ENCODE results near the gene DLGAP3. TPM values are rescaled to one million over a fixed set of nuclear protein-coding genes. Genes with fewer than 3 reads are reported as not detected.

Gene DLGAP3
- total and polyA plus RNA-seq, 2 of the 13 experiments (the other 11 are each of a cell fraction or from before 2014, with no cell fraction given) = 0.03 to 0.04 TPM

GRCh38 chr1:34865981-34866761 lies 63.3 kb downstream of the DLGAP3 start (continued):
- TF ChIP-seq HMG20A (CRISPR knock-in tag; IDR thresholded peaks at IDR 0.05; ENCODE audit: borderline replicate concordance) (no peak), SYNCRIP (IDR thresholded peaks at IDR 0.05; ENCODE audit: insufficient read depth, low read depth, low read length) (no peak), SP5 (CRISPR knock-in tag; IDR thresholded peaks at IDR 0.05; ENCODE audit: borderline replicate concordance, low read depth) (no peak), MEIS1 (CRISPR knock-in tag; IDR thresholded peaks at IDR 0.05; ENCODE audit: borderline replicate concordance) (peak; percentile 57), HNRNPLL (IDR thresholded peaks at IDR 0.05; ENCODE audit: low read depth, low read length, poor library complexity, severe bottlenecking) (peak; percentile 46), KDM3A (CRISPR knock-in tag; IDR thresholded peaks at IDR 0.05; ENCODE audit: low read depth) (no peak), NPAS2 (CRISPR knock-in tag; IDR thresholded peaks at IDR 0.05; ENCODE audit: borderline replicate concordance) (no peak), RAD21 (CRISPR knock-in tag; IDR thresholded peaks at IDR 0.05) (peak; percentile 50), ZNF329 (CRISPR knock-in tag; IDR thresholded peaks at IDR 0.05; ENCODE audit: low read depth) (no peak), ZNF780A (CRISPR knock-in tag; IDR thresholded peaks at IDR 0.05) (no peak), ZNF616 (CRISPR knock-in tag; IDR thresholded peaks at IDR 0.05; ENCODE audit: low read depth) (no peak), KDM5A (IDR thresholded peaks at IDR 0.05; ENCODE audit: borderline replicate concordance, low read length) (no peak), FOXA3 (CRISPR knock-in tag; IDR thresholded peaks at IDR 0.05) (no peak), ZSCAN29 (CRISPR knock-in tag; conservative IDR thresholded peaks at IDR 0.05) (no peak), MIER3 (CRISPR knock-in tag; IDR thresholded peaks at IDR 0.05; ENCODE audit: borderline replicate concordance) (no peak), KDM4B (CRISPR knock-in tag; IDR thresholded peaks at IDR 0.05) (no peak), AGO2 (optimal IDR thresholded peaks at IDR 0.05; ENCODE audit: low read depth, low read length) (no peak), KDM2A (CRISPR knock-in tag; IDR thresholded peaks at IDR 0.05; ENCODE audit: borderline replicate concordance, low read depth) (peak; percentile 88), AHR (CRISPR knock-in tag; IDR thresholded peaks at IDR 0.05) (no peak), ZSCAN30 (CRISPR knock-in tag; IDR thresholded peaks at IDR 0.05) (no peak), TARDBP (CRISPR knock-in tag; IDR thresholded peaks at IDR 0.05) (no peak), PHB2 (IDR thresholded peaks at IDR 0.05; ENCODE audit: partially characterized antibody) (no peak), NFYC (CRISPR knock-in tag; IDR thresholded peaks at IDR 0.05) (no peak), CHD2 (IDR thresholded peaks at IDR 0.05; ENCODE audit: low read depth, low read length) (no peak), ZNF7 (CRISPR knock-in tag; IDR thresholded peaks at IDR 0.05) (no peak)
- TF ChIP-seq, protein P1, sequence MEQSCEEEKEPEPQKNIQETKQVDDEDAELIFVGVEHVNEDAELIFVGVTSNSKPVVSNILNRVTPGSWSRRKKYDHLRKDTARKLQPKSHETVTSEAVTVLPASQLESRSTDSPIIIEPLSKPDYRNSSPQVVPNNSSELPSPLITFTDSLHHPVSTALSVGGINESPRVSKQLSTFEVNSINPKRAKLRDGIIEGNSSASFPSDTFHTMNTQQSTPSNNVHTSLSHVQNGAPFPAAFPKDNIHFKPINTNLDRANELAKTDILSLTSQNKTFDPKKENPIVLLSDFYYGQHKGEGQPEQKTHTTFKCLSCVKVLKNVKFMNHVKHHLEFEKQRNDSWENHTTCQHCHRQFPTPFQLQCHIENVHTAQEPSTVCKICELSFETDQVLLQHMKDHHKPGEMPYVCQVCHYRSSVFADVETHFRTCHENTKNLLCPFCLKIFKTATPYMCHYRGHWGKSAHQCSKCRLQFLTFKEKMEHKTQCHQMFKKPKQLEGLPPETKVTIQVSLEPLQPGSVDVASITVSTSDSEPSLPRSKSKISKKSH (CRISPR knock-in tag; IDR thresholded peaks at IDR 0.05; ENCODE audit: borderline replicate concordance) = no peak
- TF ChIP-seq, protein P2, sequence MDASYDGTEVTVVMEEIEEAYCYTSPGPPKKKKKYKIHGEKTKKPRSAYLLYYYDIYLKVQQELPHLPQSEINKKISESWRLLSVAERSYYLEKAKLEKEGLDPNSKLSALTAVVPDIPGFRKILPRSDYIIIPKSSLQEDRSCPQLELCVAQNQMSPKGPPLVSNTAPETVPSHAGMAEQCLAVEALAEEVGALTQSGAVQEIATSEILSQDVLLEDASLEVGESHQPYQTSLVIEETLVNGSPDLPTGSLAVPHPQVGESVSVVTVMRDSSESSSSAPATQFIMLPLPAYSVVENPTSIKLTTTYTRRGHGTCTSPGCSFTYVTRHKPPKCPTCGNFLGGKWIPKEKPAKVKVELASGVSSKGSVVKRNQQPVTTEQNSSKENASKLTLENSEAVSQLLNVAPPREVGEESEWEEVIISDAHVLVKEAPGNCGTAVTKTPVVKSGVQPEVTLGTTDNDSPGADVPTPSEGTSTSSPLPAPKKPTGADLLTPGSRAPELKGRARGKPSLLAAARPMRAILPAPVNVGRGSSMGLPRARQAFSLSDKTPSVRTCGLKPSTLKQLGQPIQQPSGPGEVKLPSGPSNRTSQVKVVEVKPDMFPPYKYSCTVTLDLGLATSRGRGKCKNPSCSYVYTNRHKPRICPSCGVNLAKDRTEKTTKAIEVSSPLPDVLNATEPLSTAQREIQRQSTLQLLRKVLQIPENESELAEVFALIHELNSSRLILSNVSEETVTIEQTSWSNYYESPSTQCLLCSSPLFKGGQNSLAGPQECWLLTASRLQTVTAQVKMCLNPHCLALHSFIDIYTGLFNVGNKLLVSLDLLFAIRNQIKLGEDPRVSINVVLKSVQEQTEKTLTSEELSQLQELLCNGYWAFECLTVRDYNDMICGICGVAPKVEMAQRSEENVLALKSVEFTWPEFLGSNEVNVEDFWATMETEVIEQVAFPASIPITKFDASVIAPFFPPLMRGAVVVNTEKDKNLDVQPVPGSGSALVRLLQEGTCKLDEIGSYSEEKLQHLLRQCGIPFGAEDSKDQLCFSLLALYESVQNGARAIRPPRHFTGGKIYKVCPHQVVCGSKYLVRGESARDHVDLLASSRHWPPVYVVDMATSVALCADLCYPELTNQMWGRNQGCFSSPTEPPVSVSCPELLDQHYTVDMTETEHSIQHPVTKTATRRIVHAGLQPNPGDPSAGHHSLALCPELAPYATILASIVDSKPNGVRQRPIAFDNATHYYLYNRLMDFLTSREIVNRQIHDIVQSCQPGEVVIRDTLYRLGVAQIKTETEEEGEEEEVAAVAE (CRISPR knock-in tag; IDR thresholded peaks at IDR 0.05; ENCODE audit: borderline replicate concordance) = no peak

Data from HepG2 (cell line).